Heart left ventricle (tissue), 16 donors: ENCODE measurements around the gene TPST2. TPM values are rescaled to one million over a fixed set of nuclear protein-coding genes. Genes with fewer than 3 reads are reported as not detected.

Source experiments
- ATAC-seq, 4 donors: fragments of 200-7000 bp; cut with Tn5 transposase; one replicate each; pipeline ENCODE4 v1.9.1; 2020 to 2022; ENCODE audit warnings: moderate library complexity in 4 of 4, mild to moderate bottlenecking in 3 of 4, moderate number of reproducible peaks in 1 of 4
- DNase-seq, 5 donors: peaks; one replicate each; pipeline ENCODE4 v3.0.0-alpha.2; 2020
- H3K27ac ChIP-seq, 12 donors: fragments of 200-600 bp; sonication (generic) in 4 of 12; one replicate each; pipeline versions ENCODE4 v1.5.0 to v1.8.0; 2016 to 2022; ENCODE audit warnings: mild to moderate bottlenecking in 2 of 12
- H3K27me3 ChIP-seq, 9 donors: fragments of 200-600 bp; sonication (generic) in 2 of 9; one replicate each; pipeline versions ENCODE4 v1.5.1 to v1.8.0; 2016 to 2022; ENCODE audit warnings: mild to moderate bottlenecking in 3 of 9
- H3K36me3 ChIP-seq, 9 donors: fragments of 200-600 bp; sonication (generic) in 2 of 9; one replicate each; pipeline versions ENCODE4 v1.5.0 to v1.8.0; 2018 to 2022; ENCODE audit warnings: mild to moderate bottlenecking in 2 of 9
- H3K4me1 ChIP-seq, 12 donors: fragments of 200-600 bp; sonication (generic) in 4 of 12; one replicate each; pipeline versions ENCODE4 v1.5.0 to v1.8.0; 2016 to 2022; ENCODE audit warnings: mild to moderate bottlenecking in 3 of 12
- H3K4me3 ChIP-seq, 12 donors: fragments of 200-600 bp; sonication (generic) in 4 of 12; one replicate each; pipeline versions ENCODE4 v1.5.0 to v1.8.0; 2017 to 2022; ENCODE audit warnings: mild to moderate bottlenecking in 9 of 12, moderate library complexity in 4 of 12
- H3K9me3 ChIP-seq, 12 donors: fragments of 200-600 bp; sonication (generic) in 4 of 12; one replicate each; pipeline versions ENCODE4 v1.5.0 to v1.8.0; 2016 to 2022; ENCODE audit warnings: mild to moderate bottlenecking in 1 of 12
- POLR2A ChIP-seq, 2 donors: fragments of 450-650 bp; IDR thresholded peaks; one replicate each; pipeline ENCODE4 v1.6.1; 2017; ENCODE audit warnings: antibody characterized with exemption in 2 of 2, mild to moderate bottlenecking in 2 of 2, moderate library complexity in 2 of 2
- WGBS, 4 donors: extraction: QIAGEN DNeasy Blood & Tissue Kit in 2 of 4; methylation state at CpG; one replicate each; pipeline versions ENCODE4 v1.1.5 to v1.1.7; 2013 to 2018; 5-methylcytosine and 5-hydroxymethylcytosine counted together
- intact Hi-C, 10 donors: fragments of 100-400 bp; cut with DNase I; formaldehyde crosslinking; loops; one replicate each; pipeline versions ENCODE4 v1.11.1 to v1.14.2; 2022
- microRNA counts, 2 donors: library from miRNA; unstranded; fragments of <30 nt; microRNA quantifications; one replicate each; lab custom pipeline; 2016
- microRNA-seq, 4 donors: library from miRNA; unstranded; fragments of <30 nt; microRNA quantifications; one replicate each; pipeline versions ENCODE4 to v1.2.0, GENCODE V29; 2017 to 2020
- polyA plus RNA-seq, 2 donors: library from polyadenylated mRNA; stranded (reverse); fragments of 200-250 nt; gene quantifications; one replicate each; pipeline ENCODE4 v1.2.3, GENCODE V29; 2013
- total RNA-seq, 9 donors: library from RNA; depleted of rRNA in 2 of 9; stranded (reverse); fragments of >200 nt in 2 of 9; fragmentation: NEBNext Ultra II Directional in 3 of 9; extraction: Animal tissue kit (Norgen Biotek cat#: 25700) in 3 of 9; gene quantifications; one replicate each; pipeline versions ENCODE4 v1.1.0 to v1.2.4, GENCODE V29; 2016 to 2023
- TF ChIP-seq, protein P1 (sequence below), 12 donors: fragments of 200-600 bp; sonication (generic) in 4 of 12; IDR thresholded peaks; one replicate each; pipeline versions ENCODE4 v1.5.0 to v1.8.0; 2018 to 2022; ENCODE audit warnings: antibody characterized with exemption in 12 of 12, mild to moderate bottlenecking in 5 of 12
- donor health status: ischemic (EF 13 %, LVEDD 7.1; RV severe dilation, severe dysfunction).
- donor health status: healthy with polysubstance abuse.
- donor health status: DM: no; HTN: yes; CAD: no.
- donor health status: DM: no; HTN: no; CAD: no.
- donor health status: ischemic (EF 25% LVEDD 6.9; RV normal size, moderate dysfunction).
- donor health status: ischemic (EF 25% LVEDD 5.7; RV mildly dilated, moderate dysfunction).
- donor health status: healthy.
- donor health status: DM: yes; HTN: yes; CAD: no.
- donor health status: ischemic (EF 35%, LVEDD 5.7; RV mildly dilated, moderate dysfunction).
- donor health status: nonischemic (EF 11% LVEDD 7.7; RV severe dilation, severe dysfunction).
- donor health status: DM: yes; HTN: yes; CAD: no.
- donor health status: PGD.
- donor health status: ischemic (EF 29% LVEDD 5.4; RV normal size, mild dysfunction).
- donor health status: nonischemic (EF 23%, LVEDD 6.1; RV moderate dilation, normal function).

TPST2 gene
- total and polyA plus RNA-seq, 11 donors = 12.1 to 103 (median 25.2) TPM

DNA sequence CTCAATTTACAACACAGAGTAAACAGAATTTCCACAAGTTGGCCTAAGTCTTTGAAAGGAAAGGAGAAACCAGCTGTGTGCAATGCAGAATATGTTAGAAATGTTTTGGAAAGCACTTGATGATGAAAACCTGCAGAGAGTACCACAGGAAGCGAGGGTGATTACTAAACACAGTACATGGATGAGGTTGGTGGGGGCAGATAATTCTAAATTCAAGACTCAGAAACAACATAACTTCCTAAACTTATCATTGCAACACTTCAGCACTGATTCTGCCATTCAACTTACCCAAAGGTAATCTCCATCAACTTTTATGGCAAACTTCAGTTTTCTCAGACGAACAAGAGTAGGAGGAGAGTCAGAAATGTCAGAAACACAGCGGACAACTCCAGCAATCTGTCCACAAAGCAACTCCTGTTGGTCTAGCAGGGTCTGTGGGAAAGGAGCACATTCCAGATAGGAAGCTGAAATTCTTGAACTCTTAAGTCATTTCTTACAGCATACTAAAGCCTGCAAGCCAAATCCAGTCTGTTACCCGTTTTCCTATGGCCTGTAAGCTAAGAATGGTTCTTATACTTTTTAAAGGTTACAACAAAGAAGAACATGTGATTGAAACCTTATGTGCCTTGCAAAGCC lies 113.1 kb downstream of the TPST2 start:
- no peak for ATAC-seq
- Histone ChIP-seq H3K9me3 (no peaks in the 10 kb centered on the region), H3K27ac (no peak overlapping the region), H3K4me3 (no peak overlapping the region), H3K4me1 (peaks cover 0 to 40% (median 27%) of the 10 kb centered on the region in 12 donors), H3K27me3 (no peaks in the 10 kb centered on the region), H3K36me3 (peaks cover 0 to 80% (median 65%) of the 10 kb centered on the region in 9 donors)
- 82 to 85% (median 84%) methylated on average over 4 of the region's 4 CpGs for WGBS, 4 donors
- TF ChIP-seq POLR2A (IDR thresholded peaks at IDR 0.05) = no peak
- TF ChIP-seq, protein P1, sequence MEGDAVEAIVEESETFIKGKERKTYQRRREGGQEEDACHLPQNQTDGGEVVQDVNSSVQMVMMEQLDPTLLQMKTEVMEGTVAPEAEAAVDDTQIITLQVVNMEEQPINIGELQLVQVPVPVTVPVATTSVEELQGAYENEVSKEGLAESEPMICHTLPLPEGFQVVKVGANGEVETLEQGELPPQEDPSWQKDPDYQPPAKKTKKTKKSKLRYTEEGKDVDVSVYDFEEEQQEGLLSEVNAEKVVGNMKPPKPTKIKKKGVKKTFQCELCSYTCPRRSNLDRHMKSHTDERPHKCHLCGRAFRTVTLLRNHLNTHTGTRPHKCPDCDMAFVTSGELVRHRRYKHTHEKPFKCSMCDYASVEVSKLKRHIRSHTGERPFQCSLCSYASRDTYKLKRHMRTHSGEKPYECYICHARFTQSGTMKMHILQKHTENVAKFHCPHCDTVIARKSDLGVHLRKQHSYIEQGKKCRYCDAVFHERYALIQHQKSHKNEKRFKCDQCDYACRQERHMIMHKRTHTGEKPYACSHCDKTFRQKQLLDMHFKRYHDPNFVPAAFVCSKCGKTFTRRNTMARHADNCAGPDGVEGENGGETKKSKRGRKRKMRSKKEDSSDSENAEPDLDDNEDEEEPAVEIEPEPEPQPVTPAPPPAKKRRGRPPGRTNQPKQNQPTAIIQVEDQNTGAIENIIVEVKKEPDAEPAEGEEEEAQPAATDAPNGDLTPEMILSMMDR (IDR thresholded peaks at IDR 0.05) = no peak
- intact Hi-C loops = no loop called here
- DNase-seq = no peak

DNA sequence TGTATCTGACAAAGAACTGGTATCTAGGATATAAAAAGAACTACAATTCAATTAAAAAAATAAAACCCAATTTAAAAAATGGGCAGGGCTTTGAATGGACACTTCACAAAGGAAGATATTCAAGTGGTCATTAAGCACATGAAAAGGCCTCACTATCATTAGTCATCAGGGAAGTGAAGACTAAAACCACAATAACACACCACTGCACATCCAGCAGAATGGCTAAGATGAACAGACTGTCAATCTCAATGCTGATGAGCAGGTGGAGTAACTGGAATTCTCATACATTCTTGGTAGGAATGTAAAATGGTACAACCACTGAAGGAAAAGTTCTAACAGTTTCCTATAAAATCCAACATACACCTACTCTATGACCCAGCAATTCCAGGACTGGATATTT lies 115.2 kb downstream of the TPST2 start:
- H3K9me3 ChIP-seq = no peaks in the 10 kb centered on the region
- intact Hi-C loops = no loop called here
- ATAC-seq = no peak
- H3K4me3 ChIP-seq = no peak overlapping the region
- no peak for DNase-seq
- TF ChIP-seq POLR2A (IDR thresholded peaks at IDR 0.05) = no peak
- TF ChIP-seq, protein P1 (IDR thresholded peaks at IDR 0.05) = no peak
- H3K27me3 ChIP-seq = no peaks in the 10 kb centered on the region
- no peak overlapping the region for H3K27ac ChIP-seq
- H3K4me1 ChIP-seq = peaks cover 0 to 18% (median 8%) of the 10 kb centered on the region in 12 donors
- peaks cover 0 to 97% (median 81%) of the 10 kb centered on the region in 9 donors for H3K36me3 ChIP-seq

MicroRNA genes within 50 kb of the gene (microRNA counts, 767-probe panel; counts per million panel counts)
- 0 to 71.6 counts per million in 2 donors for microRNA hsa-miR-548j (lab: Ali Mortazavi, UCI)

Small RNA genes within 50 kb of the gene (microRNA-seq; reads per million reads assigned to microRNA genes)
- 1.0 to 10.0 (median 3.0) reads per million in 4 donors for gene MIR548J

Other genes starting within 250 kb of the TPST2 start
- 1 to 10 TPM in 1 of 9 donors, under 1 TPM in 7, not detected in 1; 0.07 to 1.5 (median 0.14) TPM for gene ASPHD2, start 160.9 kb downstream of the TPST2 start, total RNA-seq
- gene ASPHD2, start 160.9 kb downstream of the TPST2 start, polyA plus RNA-seq = under 1 TPM in 1 of 2 donors, not detected in 1; 0.12 TPM
- 10 to 100 TPM in 5 of 9 donors, 1 to 10 TPM in 4; 6.9 to 15.0 (median 10.3) TPM for gene HPS4, start 106.3 kb downstream of the TPST2 start, total RNA-seq
- 1 to 10 TPM; 6.2 to 7.2 TPM for gene HPS4, start 106.3 kb downstream of the TPST2 start, polyA plus RNA-seq
- 10 to 100 TPM; 18.2 to 28.9 (median 23.4) TPM for gene SRRD, start 106.3 kb downstream of the TPST2 start, total RNA-seq
- 10 to 100 TPM; 11.3 to 24.6 TPM for gene SRRD, start 106.3 kb downstream of the TPST2 start, polyA plus RNA-seq
- gene TFIP11, start 77.7 kb downstream of the TPST2 start, total RNA-seq = 10 to 100 TPM; 15.1 to 28.0 (median 23.1) TPM
- 10 to 100 TPM; 17.3 to 23.8 TPM for gene TFIP11, start 77.7 kb downstream of the TPST2 start, polyA plus RNA-seq
- 1 to 10 TPM in 2 of 9 donors, under 1 TPM in 4, not detected in 3; 0.19 to 3.2 (median 0.43) TPM for gene CRYBB1, start 27.9 kb upstream of the TPST2 start, total RNA-seq
- gene CRYBB1, start 27.9 kb upstream of the TPST2 start, polyA plus RNA-seq = under 1 TPM; 0.23 to 0.42 TPM
- gene CRYBA4, start 31.8 kb upstream of the TPST2 start, total RNA-seq = not detected
- not detected for gene CRYBA4, start 31.8 kb upstream of the TPST2 start, polyA plus RNA-seq
- gene MIAT, start 67.5 kb upstream of the TPST2 start, total RNA-seq = 1 to 10 TPM in 1 of 9 donors, under 1 TPM in 8; 0.12 to 2.7 (median 0.47) TPM
- under 1 TPM; 0.15 to 0.46 TPM for gene MIAT, start 67.5 kb upstream of the TPST2 start, polyA plus RNA-seq